ENCODE results near the gene NUFIP1.

- TF ChIP-seq, protein P1, sequence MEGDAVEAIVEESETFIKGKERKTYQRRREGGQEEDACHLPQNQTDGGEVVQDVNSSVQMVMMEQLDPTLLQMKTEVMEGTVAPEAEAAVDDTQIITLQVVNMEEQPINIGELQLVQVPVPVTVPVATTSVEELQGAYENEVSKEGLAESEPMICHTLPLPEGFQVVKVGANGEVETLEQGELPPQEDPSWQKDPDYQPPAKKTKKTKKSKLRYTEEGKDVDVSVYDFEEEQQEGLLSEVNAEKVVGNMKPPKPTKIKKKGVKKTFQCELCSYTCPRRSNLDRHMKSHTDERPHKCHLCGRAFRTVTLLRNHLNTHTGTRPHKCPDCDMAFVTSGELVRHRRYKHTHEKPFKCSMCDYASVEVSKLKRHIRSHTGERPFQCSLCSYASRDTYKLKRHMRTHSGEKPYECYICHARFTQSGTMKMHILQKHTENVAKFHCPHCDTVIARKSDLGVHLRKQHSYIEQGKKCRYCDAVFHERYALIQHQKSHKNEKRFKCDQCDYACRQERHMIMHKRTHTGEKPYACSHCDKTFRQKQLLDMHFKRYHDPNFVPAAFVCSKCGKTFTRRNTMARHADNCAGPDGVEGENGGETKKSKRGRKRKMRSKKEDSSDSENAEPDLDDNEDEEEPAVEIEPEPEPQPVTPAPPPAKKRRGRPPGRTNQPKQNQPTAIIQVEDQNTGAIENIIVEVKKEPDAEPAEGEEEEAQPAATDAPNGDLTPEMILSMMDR (IDR thresholded peaks at IDR 0.05), result no peak
- TF ChIP-seq POLR2A (IDR thresholded peaks at IDR 0.05), result no peak
Measured at GRCh38 chr13:44967704-44968433, 21.4 kb downstream of the NUFIP1 start.

Data from ovary (tissue), 3 donors.